OCI-LY3 (cell line): ENCODE data around the gene CCSER2.

Source experiments
- H2AFZ ChIP-seq: fragments of 200-600, 300-600 bp; shearing (Covaris generic); 2 replicates; pipeline ENCODE4 v1.6.0; 2014; ENCODE audit warnings: antibody characterized with exemption, low read depth, low read length
- H3K27ac ChIP-seq: fragments of 200-600, 300-600 bp; sonication (generic); 2 replicates; pipeline ENCODE4 v1.5.1; 2014; ENCODE audit warnings: mild to moderate bottlenecking, low read length, moderate library complexity, mixed read lengths
- H3K27me3 ChIP-seq: fragments of 200-600, 300-600 bp; sonication (generic); 2 replicates; pipeline ENCODE4 v1.6.1; 2014; ENCODE audit warnings: low read depth, low read length, mixed read lengths
- H3K36me3 ChIP-seq: fragments of 200-600, 300-600 bp; sonication (generic); replicated peaks from 2 replicates; pipeline ENCODE3; 2014; ENCODE audit warnings: low read depth, low read length, mixed read lengths
- H3K4me1 ChIP-seq: fragments of 300-600, 200-600 bp; sonication (generic); 2 replicates; pipeline ENCODE4 v1.6.1; 2014; ENCODE audit warnings: low read length, mixed read lengths
- H3K4me2 ChIP-seq: fragments of 200-600, 300-600 bp; sonication (generic); 2 replicates; pipeline ENCODE4 v1.6.1; 2014; ENCODE audit warnings: low read length, mixed read lengths
- H3K4me3 ChIP-seq: fragments of 300-600, 200-600 bp; sonication (generic); 2 replicates; pipeline ENCODE4 v1.5.1; 2014; ENCODE audit warnings: antibody characterized with exemption, mild to moderate bottlenecking, low read length, moderate library complexity
- H3K79me2 ChIP-seq: fragments of 300-600, 200-600 bp; shearing (Covaris generic); 2 replicates; pipeline ENCODE4 v1.6.1; 2014; ENCODE audit warnings: mild to moderate bottlenecking, low read length, mixed read lengths
- H3K9ac ChIP-seq: fragments of 300-600, 200-600 bp; shearing (Covaris generic); 2 replicates; pipeline ENCODE4 v1.6.0; 2014; ENCODE audit warnings: mild to moderate bottlenecking, low read length, moderate library complexity
- H3K9me3 ChIP-seq: fragments of 200-600, 300-600 bp; shearing (Covaris generic); 2 replicates; pipeline ENCODE4 v1.6.1; 2014; ENCODE audit warnings: low read length, mixed read lengths; ENCODE audit not compliant: insufficient read depth
- H4K20me1 ChIP-seq: fragments of 200-600, 300-600 bp; sonication (generic); 2 replicates; pipeline ENCODE4 v1.6.1; 2016; ENCODE audit warnings: low read length, mixed read lengths; ENCODE audit not compliant: insufficient read depth
- EZH2phosphoT487 ChIP-seq: fragments of 200-600 bp; shearing (Covaris generic); IDR thresholded peaks from 2 replicates; pipeline ENCODE4 v1.6.1; 2018; ENCODE audit warnings: antibody characterized with exemption, mixed run types, low read depth
- TF ChIP-seq, protein P1 (sequence below): fragments of 200-600, 300-600 bp; sonication (generic); IDR thresholded peaks from 2 replicates; pipeline ENCODE4 v1.5.1; 2014; ENCODE audit warnings: antibody characterized with exemption, low read length, low read depth

The CCSER2 gene

DNA sequence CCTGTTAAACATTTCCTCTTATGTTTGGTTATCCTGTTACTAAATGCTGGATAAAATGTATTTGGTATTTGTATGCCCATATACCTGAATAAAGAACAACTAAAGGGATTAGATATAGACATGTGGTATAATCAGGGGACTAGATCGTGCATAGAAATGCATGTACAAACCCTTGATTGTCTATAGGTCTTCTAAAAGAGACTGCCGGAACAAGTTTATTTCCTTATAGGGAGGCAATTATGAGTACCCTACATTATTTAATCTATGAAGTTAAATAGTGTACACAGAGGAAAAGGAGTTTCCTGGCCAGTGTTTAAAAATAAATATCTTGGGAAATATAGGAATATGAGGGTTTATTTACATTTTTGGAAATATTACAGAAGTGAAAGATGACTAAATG lies 44.6 kb downstream of the CCSER2 start:
- H3K4me1 ChIP-seq = no peaks in the 10 kb centered on the region

DNA sequence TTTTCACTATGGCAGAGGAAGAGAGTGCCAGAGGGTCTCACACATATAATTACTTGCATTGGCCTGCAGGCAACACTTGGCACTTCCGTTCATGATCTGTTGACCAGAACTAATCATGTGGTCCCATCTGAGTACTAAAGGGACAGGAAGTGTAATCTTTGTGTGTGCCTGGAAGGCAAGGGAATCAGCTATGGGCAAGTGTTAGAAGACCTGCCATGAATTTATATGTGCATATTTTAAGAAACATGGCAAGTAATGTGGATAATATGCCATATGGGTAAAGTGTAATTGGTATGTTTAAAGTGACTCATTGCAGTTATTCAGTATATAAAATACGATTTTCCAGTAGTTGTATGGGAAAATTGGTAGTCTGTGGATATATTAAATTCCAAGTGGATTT lies 46.1 kb downstream of the CCSER2 start:
- Histone ChIP-seq H3K9ac (no peak overlapping the region), H2AFZ (no peak overlapping the region), H3K27ac (no peak overlapping the region), H3K4me2 (no peak overlapping the region), H3K4me3 (no peak overlapping the region), H3K4me1 (no peaks in the 10 kb centered on the region), H4K20me1 (peaks cover 18% of the 10 kb centered on the region; the same call in 1 of the 2 replicates), H3K36me3 (peaks cover 7% of the 10 kb centered on the region), H3K27me3 (no peaks in the 10 kb centered on the region), H3K79me2 (peaks cover 7% of the 10 kb centered on the region; the same call in 1 of the 2 replicates), H3K9me3 (no peaks in the 10 kb centered on the region)
- TF ChIP-seq, protein P1, sequence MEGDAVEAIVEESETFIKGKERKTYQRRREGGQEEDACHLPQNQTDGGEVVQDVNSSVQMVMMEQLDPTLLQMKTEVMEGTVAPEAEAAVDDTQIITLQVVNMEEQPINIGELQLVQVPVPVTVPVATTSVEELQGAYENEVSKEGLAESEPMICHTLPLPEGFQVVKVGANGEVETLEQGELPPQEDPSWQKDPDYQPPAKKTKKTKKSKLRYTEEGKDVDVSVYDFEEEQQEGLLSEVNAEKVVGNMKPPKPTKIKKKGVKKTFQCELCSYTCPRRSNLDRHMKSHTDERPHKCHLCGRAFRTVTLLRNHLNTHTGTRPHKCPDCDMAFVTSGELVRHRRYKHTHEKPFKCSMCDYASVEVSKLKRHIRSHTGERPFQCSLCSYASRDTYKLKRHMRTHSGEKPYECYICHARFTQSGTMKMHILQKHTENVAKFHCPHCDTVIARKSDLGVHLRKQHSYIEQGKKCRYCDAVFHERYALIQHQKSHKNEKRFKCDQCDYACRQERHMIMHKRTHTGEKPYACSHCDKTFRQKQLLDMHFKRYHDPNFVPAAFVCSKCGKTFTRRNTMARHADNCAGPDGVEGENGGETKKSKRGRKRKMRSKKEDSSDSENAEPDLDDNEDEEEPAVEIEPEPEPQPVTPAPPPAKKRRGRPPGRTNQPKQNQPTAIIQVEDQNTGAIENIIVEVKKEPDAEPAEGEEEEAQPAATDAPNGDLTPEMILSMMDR = no peak
- no peak for TF ChIP-seq EZH2phosphoT487

More for the DNA sequence above, 44.6 kb downstream of the CCSER2 start:
- Histone ChIP-seq H3K4me2 (no peak overlapping the region), H3K36me3 (peaks cover 7% of the 10 kb centered on the region), H3K79me2 (peaks cover 10% of the 10 kb centered on the region; the same call in 1 of the 2 replicates), H3K9ac (no peak overlapping the region), H3K27me3 (no peaks in the 10 kb centered on the region), H3K27ac (no peak overlapping the region), H4K20me1 (peaks cover 19% of the 10 kb centered on the region; the same call in 1 of the 2 replicates), H2AFZ (no peak overlapping the region), H3K4me3 (no peak overlapping the region), H3K9me3 (no peaks in the 10 kb centered on the region)
- TF ChIP-seq, protein P1 = no peak
- no peak for TF ChIP-seq EZH2phosphoT487

DNA sequence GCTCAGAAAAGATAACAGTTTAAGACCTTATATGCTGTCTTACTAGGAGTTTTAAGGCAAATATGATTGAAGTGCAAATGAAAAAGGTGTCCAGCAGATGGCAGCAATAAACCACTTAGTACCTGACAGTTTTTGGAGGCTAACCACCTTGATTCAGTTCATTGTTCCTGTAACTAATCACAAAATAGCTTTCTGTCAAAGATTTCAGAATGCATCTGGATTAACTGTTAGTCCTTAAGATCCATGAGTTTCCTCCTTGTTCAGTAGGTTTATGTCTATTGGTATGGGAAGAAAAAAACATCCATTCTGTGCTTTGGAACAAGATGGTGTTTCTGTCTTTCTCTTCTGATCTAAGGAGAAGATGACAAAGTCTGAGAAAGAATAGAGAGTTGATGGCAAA lies 46.6 kb downstream of the CCSER2 start:
- peaks cover 7% of the 10 kb centered on the region for H3K36me3 ChIP-seq
- H3K27ac ChIP-seq = no peak overlapping the region
- H3K9me3 ChIP-seq = no peaks in the 10 kb centered on the region
- no peak overlapping the region for H3K4me3 ChIP-seq
- H4K20me1 ChIP-seq = peaks cover 18% of the 10 kb centered on the region; the same call in 1 of the 2 replicates
- no peak overlapping the region for H3K9ac ChIP-seq
- H3K27me3 ChIP-seq = no peaks in the 10 kb centered on the region
- no peak for TF ChIP-seq EZH2phosphoT487
- TF ChIP-seq, protein P1 = peak; percentile 68
- H3K4me1 ChIP-seq = no peaks in the 10 kb centered on the region
- H2AFZ ChIP-seq = no peak overlapping the region
- no peak overlapping the region for H3K4me2 ChIP-seq
- H3K79me2 ChIP-seq = peaks cover 2% of the 10 kb centered on the region; the same call in 1 of the 2 replicates

DNA sequence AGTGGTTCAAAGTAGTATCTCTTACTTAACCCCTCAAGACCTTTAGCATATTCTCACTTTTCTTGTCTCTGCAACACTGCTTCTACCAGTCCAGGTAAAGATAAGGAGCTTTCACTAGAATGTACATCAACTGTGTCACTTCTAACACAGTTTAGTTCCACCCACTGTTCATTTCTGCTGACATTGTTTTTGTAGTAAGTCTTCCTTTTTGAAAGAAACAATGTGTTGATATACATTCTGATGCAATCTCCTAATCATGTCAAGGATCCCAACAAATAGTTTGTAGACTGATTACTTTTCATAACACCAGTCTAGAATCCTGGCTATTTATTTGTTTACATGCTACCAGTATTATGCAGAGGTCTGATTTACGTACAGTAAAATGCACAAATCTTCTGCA lies 47.5 kb downstream of the CCSER2 start:
- peaks cover 16% of the 10 kb centered on the region; the same call in 1 of the 2 replicates for H4K20me1 ChIP-seq
- H3K9me3 ChIP-seq = no peaks in the 10 kb centered on the region
- H3K36me3 ChIP-seq = peaks cover 7% of the 10 kb centered on the region
- no peak overlapping the region for H2AFZ ChIP-seq
- no peaks in the 10 kb centered on the region for H3K4me1 ChIP-seq
- H3K4me3 ChIP-seq = no peak overlapping the region
- H3K27ac ChIP-seq = no peak overlapping the region
- no peaks in the 10 kb centered on the region; the same call in 1 of the 2 replicates for H3K79me2 ChIP-seq
- TF ChIP-seq, protein P1 = no peak
- TF ChIP-seq EZH2phosphoT487 = no peak
- no peaks in the 10 kb centered on the region for H3K27me3 ChIP-seq
- H3K9ac ChIP-seq = no peak overlapping the region
- no peak overlapping the region for H3K4me2 ChIP-seq
